Measurements from ENCODE around the gene TMEM175. TPM values are rescaled to one million over a fixed set of nuclear protein-coding genes. Genes with fewer than 3 reads are reported as not detected.

The TMEM175 gene
- total RNA-seq (2016; rRNA removed; fragmentation: Illumina TruSeq; extraction: Trizol) (1.6 and 5.1 TPM in 2 replicates), polyA plus RNA-seq (2011; rRNA removed) (9.9 and 20.1 TPM in 2 replicates), polyA minus RNA-seq (2011; rRNA and poly(A)+ RNA removed; ENCODE audit: low replicate concordance) (15.5 and 17.1 TPM in 2 replicates), Bru-seq, nascent RNA (percentile 37 among the genes with signal in this experiment), BruChase-seq, experiment 1, labeled RNA remaining after a 6-hour chase (percentile 36 among the genes with signal in this experiment), BruChase-seq, experiment 2, labeled RNA remaining after a 2-hour chase (percentile 35 among the genes with signal in this experiment)
- 1.9 and 3.4 TPM in 2 replicates for total RNA-seq (2016; cell fraction: cytosol; rRNA removed; fragmentation: Illumina TruSeq; extraction: Trizol; ENCODE audit: low read depth)
- total RNA-seq (2016; cell fraction: insoluble cytoplasmic fraction; rRNA removed; fragmentation: Illumina TruSeq; extraction: Trizol), result 1.1 and 3.6 TPM in 2 replicates
- total RNA-seq (2016; cell fraction: membrane; rRNA removed; fragmentation: Illumina TruSeq; extraction: Trizol), result 2.0 and 2.5 TPM in 2 replicates
- 5.8 and 6.7 TPM in 2 replicates for total RNA-seq (2016; cell fraction: nucleus; rRNA removed; fragmentation: Illumina TruSeq; extraction: Trizol)
- 6.1 TPM in 2 replicates for polyA plus RNA-seq (2011; cell fraction: cytosol; rRNA removed)
- polyA plus RNA-seq (2011; cell fraction: nucleus; rRNA removed), result 134 and 138 TPM in 2 replicates
- 7.2 and 10.7 TPM in 2 replicates for polyA plus RNA-seq (2012)
- polyA plus RNA-seq (2016; cell fraction: cytosol; fragmentation: Illumina TruSeq; extraction: Trizol; ENCODE audit: low read depth), result 1.4 and 3.1 TPM in 2 replicates
- 1.9 and 2.6 TPM in 2 replicates for polyA plus RNA-seq (2016; cell fraction: insoluble cytoplasmic fraction; fragmentation: Illumina TruSeq; extraction: Trizol; ENCODE audit: low read depth)
- 1.9 and 2.2 TPM in 2 replicates for polyA plus RNA-seq (2016; cell fraction: membrane; fragmentation: Illumina TruSeq; extraction: Trizol; ENCODE audit: low read depth)
- polyA plus RNA-seq (2016; cell fraction: nucleus; fragmentation: Illumina TruSeq; extraction: Trizol; ENCODE audit: insufficient read depth, low read depth), result 19.6 and 19.8 TPM in 2 replicates
- 5.5 and 6.9 TPM in 2 replicates for polyA minus RNA-seq (2011; cell fraction: cytosol; rRNA and poly(A)+ RNA removed)
- polyA minus RNA-seq (2011; cell fraction: nucleus; rRNA and poly(A)+ RNA removed), result 8.6 and 9.7 TPM in 2 replicates
- long read RNA-seq, experiment 1, transcript TMEM175-201 (11 exons, 1,860 nt), result major isoform, 5 of 13 reads
- long read RNA-seq, experiment 1, partial matches to known transcripts, result 2 of 13 reads
- long read RNA-seq, experiment 1, other reads (novel, unspliced or antisense), result 4 of 13 reads
- long read RNA-seq, experiment 2, partial matches to known transcripts, result 2 of 13 reads
- long read RNA-seq, experiment 2, other reads (novel, unspliced or antisense), result 6 of 13 reads

GRCh38 chr4:931960-932712 lies at the start of gene TMEM175, which contains the start of gene GAK:
Gene TMEM175, plus strand, starts transcription at chr4:932460. Its CDS starts 15,280 bp downstream, at chr4:947740.
Gene GAK, minus strand, starts transcription at chr4:932316. Its CDS starts 129 bp downstream, at chr4:932187.
- Histone ChIP-seq H2AFZ (ENCODE audit: low read length) (peak within 1 kb of the TSS; percentile 75), H3K27me3 (ENCODE audit: control insufficient read depth in 1 of 2, insufficient read depth in 2 of 2, low read length in 2 of 2) (no peaks in the 10 kb centered on the region; a peak in 1 of 5 replicates), H3K4me2 (ENCODE audit: low read depth, low read length) (peak within 1 kb of the TSS; percentile 94), H3K4me1 (ENCODE audit: insufficient read depth, low read length) (peaks cover 35% of the 10 kb centered on the region), H3K79me2 (ENCODE audit: insufficient read depth, low read length) (peaks cover 36% of the 10 kb centered on the region), H3K9me3 (ENCODE audit: low read length) (no peaks in the 10 kb centered on the region), H3K4me3 (replicated peaks in 1 of 3; ENCODE audit: insufficient read depth in 1 of 3, low read depth in 2 of 3, low read length in 3 of 3) (peak within 1 kb of the TSS; percentile 84 to 100 (median 97)), H4K20me1 (ENCODE audit: insufficient read depth, low read length) (peaks cover 17% of the 10 kb centered on the region), H3K9ac (ENCODE audit: insufficient read depth, low read depth, low read length) (peak within 1 kb of the TSS; percentile 96), H3K27ac (ENCODE audit: extremely low read length, insufficient read depth, low read length) (peak within 1 kb of the TSS; percentile 84), H3K36me3 (replicated peaks in 1 of 2; ENCODE audit: control insufficient read depth in 1 of 2, insufficient read depth in 2 of 2, low read length in 2 of 2) (no peaks in the 10 kb centered on the region)
- WGBS (ENCODE audit: low lambda C conversion rate), result 0% methylated on average over 5 of the region's 99 CpGs
- ATAC-seq, result peak; percentile 94
- POLR2A ChIA-PET, result interaction anchor here (1.0 to 2.4 kb wide), 8 partner anchors 14 to 258 kb away, joined by 3 to 25 read pairs (median 4); partner anchors contain the start of genes ATP5ME, DGKQ, IDUA and MYL5
- no TSS peak for BruUV-seq (replicated peaks)
- intact Hi-C loops (cut with micrococcal nuclease; ENCODE audit: unreplicated experiment), result loop anchor here (2.0 to 5.0 kb wide), 2 partner anchors 55 to 150 kb away; partner anchors contain the start of gene IDUA
- CTCF ChIA-PET (ENCODE audit: low intra/inter-chr PET ratio, low total read pairs), result no interaction called here
- in situ Hi-C loops (cut with HindIII; ENCODE audit: extremely low pct_ligation_motif_present, low pct_unique_long_range_greater_than_20kb), result loop anchor here (5.0 kb wide), 1 partner anchor 55 kb away; the partner anchor contains the start of gene IDUA
- DNase-seq (ENCODE audit: low spot score), result peak; percentile 86
- peak; percentile 79 for FAIRE-seq
- TF ChIP-seq SMARCE1 (IDR thresholded peaks at IDR 0.05; ENCODE audit: borderline replicate concordance) (no peak), HNF1B (CRISPR knock-in tag; IDR thresholded peaks at IDR 0.05) (peak; percentile 23; the same call in 1 of the 2 replicates), SKI (IDR thresholded peaks at IDR 0.05; ENCODE audit: partially characterized antibody) (peak; percentile 59), MXD4 (CRISPR knock-in tag; IDR thresholded peaks at IDR 0.05) (peak; percentile 75; the same call in 1 of the 2 replicates), NKX3-1 (CRISPR knock-in tag; IDR thresholded peaks at IDR 0.05) (no peak), GLI4 (CRISPR knock-in tag; IDR thresholded peaks at IDR 0.05; ENCODE audit: borderline replicate concordance) (0 out of 2 replicates have a peak, but pooled peaks have one; percentile 50), ZNF383 (CRISPR knock-in tag; IDR thresholded peaks at IDR 0.05; ENCODE audit: borderline replicate concordance) (no peak), BORCS8-MEF2B (CRISPR knock-in tag; IDR thresholded peaks at IDR 0.05) (peak; percentile 59; the same call in 1 of the 2 replicates), PHB2 (IDR thresholded peaks at IDR 0.05; ENCODE audit: partially characterized antibody) (no peak), MBNL3 (CRISPR knock-in tag; conservative IDR thresholded peaks at IDR 0.05) (no peak), NR2C2 (CRISPR knock-in tag; IDR thresholded peaks at IDR 0.05; ENCODE audit: borderline replicate concordance) (peak; percentile 89), ATF2 (CRISPR knock-in tag; IDR thresholded peaks at IDR 0.05) (peak; percentile 68), JUND (CRISPR knock-in tag; IDR thresholded peaks at IDR 0.05) (no peak), YEATS2 (CRISPR knock-in tag; IDR thresholded peaks at IDR 0.05; ENCODE audit: borderline replicate concordance) (peak; percentile 61; the same call in 1 of the 2 replicates)

Measured in HepG2 (cell line).